HG02571 (cell line): ENCODE measurements around the gene OR10H1.
"Not testable (repeated sequence)": the region's sequence is repeated elsewhere in the genome, so short reads cannot be mapped to it uniquely, and the experiment has no call there.

Experiments
- ATAC-seq: cut with Tn5 transposase; IDR thresholded peaks from one replicate; pipeline ENCODE4 v1.9.1; 2021; ENCODE audit warnings: mild to moderate bottlenecking, moderate library complexity; ENCODE audit not compliant: unreplicated experiment

Gene OR10H1

DNA sequence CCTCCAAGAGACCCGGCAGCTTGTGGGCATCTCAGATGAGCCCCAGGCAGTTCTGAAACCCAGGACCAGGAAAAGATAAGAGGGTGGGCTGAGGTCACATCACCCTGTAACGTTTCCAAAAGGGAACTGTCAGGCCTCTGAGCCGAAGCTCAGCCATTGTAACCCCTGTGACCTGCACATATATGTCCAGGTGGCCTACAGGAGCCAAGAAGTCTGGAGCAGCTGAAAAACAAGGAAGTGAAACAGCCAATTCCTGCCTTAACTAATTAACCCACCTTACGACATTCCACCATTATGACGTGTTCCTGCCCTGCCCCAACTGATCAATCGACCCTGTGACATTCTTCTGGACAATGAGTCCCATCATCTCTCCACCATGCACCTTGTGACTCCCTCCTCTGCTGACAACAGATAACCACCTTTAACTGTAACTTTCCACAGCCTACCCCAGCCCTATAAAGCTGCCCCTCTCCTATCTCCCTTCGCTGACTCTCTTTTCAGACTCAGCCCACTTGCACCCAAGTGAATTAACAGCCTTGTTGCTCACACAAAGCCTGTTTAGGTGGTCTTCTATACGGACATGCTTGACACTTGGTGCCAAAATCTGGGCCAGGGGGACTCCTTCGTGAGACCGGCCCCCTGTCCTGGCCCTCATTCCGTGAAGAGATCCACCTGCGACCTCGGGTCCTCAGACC lies 13.3 kb upstream of the OR10H1 start:
- ATAC-seq, result not testable (repeated sequence)

DNA sequence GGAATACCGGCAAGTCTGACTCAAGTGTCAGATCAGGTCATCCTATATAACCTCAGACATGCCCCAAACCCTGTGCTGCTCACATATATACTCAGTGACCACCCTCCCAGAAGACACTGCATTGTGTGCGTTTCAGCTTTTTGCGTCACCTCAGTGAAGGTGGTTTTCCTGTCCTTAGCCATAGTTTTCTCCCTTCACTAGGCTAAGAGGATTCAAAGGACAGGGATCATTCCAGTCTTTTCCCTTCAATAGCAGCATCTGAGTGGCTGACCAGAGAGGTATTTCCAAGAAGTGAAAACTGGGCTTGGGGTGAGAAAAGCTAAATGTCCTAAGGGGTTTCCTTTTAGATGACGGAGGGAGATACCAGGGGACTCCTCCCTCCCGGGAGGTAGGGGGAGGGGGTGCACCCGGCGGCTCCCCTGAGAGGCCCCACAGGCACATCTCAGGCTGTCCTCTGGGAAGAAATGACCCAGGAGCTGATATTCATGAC lies 12.7 kb upstream of the OR10H1 start:
- ATAC-seq, result no peak

DNA sequence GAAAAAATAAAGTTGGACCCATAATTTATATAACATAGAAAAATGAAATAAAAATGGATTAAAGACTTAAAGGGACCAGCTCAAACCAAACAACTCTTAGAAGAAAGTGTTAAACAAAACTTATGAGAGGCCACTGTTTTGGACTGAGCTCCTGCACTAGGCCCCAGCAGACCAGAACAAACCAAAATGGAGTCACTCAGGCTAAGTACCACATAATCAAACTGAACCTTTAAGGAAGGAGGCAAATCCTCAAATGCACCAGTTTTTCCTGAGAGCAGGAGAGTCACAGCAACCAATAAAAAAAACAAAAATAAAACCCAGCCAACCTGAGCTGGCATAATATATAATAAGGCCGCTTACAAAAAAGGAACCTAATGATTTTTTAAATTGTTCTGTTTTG lies 10.3 kb upstream of the OR10H1 start:
- ATAC-seq, result no peak

DNA sequence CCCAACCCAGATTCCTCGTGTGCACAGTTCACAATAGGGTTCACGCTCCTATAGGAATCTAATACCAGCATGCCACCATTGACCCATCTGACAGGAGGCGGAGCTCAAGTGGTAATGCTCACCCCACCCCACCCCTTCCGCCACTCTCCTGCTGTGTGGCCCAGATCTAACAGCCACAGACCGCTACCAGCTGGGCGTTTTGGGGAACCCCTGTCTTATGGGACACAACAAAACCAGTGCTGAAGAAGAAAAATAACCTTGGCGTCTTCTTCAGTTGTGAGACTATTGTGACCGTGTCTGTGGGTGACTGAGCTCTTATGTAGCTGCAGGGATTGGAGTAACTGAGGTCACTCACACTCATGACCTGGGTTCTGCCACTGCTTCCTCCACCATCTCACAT lies 5.2 kb upstream of the OR10H1 start:
- ATAC-seq, result no peak

DNA sequence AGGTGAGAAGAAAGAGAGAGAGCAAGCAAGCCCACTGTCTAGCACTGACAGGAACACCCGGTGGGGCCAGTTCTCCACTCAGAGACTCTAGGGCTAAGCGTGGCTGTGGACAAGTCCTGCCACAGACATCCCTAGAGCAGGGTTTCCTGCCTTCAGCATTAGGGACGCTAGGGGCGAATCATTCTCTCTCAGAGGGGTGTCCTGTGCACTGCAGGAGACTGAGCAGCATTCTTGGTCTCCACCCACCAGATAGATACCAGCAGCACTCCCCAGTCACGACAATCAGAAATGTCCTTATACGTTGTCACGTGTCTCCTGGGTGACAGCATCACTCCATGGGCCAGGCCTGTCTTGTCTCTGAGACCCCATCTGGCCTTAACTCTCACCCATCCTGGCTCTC lies 1.5 kb downstream of the OR10H1 start:
- no peak for ATAC-seq

DNA sequence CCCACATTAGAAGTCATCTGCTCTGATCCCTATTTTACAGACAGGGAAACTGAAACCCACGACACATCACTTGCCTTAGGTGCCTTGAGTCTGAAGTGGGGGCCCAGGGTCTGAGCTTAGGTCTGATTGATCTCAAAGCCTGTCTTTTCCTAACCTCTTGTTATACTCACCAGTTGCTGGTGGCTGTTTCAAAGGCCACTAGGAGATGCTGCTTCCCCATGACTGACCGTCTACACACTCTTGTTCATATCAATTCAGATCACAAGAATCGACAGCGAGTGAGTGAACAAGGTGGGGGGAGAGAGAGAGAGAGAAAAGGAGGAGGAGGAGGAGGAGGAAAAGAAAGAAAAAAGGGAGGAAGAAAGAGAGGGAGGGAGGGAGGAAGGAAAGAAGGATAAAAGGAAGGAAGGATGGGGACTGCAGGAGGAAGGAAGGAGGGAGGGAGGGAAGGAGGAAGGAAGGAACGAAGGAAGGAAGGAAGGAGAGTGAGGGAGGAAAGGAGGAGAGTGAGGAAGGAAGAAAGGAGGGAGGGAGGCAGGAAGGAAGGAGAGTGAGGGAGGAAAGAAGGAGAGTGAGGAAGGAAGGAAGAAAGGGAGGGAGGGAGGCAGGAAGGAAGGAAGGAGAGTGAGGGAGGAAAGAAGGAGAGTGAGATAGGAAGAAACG lies 3.3 kb downstream of the OR10H1 start:
- ATAC-seq, result no peak

DNA sequence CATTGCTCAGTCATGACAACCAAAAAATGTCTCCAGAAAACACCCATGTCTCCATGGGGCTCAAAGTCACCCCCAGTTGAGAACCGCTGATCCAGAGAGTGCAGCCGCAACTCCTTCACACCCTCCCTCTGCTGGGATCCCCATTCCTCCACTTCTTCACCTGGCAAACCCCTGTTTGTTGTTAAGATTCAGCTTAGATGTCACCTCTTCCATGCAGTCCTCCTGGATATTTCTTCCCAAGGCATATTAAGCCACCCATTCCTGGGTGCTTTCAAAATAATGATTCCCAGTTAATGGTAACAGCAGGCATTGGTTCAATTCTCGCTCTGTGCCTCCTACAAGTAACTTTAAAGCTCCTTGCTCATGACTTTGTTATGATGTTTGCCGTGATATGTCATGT lies 4.0 kb downstream of the OR10H1 start:
- ATAC-seq, result no peak

DNA sequence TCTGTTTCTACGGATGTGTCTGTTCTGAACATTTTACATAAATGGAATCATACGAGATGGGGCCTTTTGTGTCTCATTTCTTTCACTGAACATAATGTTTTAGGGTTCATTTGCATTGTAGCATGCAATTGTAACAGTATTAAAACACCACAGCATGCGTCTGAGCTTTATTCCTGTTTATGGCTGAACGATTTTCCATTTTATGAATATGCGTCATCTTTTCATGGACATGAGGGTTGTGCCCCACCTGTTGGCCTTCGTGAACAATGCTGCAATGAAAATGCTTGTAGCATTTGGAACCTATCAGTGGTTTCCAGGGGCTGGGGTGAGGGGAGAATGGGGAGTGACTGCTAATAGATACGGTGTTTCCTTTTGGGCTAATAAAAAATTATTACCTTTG lies 5.1 kb downstream of the OR10H1 start:
- no peak for ATAC-seq

DNA sequence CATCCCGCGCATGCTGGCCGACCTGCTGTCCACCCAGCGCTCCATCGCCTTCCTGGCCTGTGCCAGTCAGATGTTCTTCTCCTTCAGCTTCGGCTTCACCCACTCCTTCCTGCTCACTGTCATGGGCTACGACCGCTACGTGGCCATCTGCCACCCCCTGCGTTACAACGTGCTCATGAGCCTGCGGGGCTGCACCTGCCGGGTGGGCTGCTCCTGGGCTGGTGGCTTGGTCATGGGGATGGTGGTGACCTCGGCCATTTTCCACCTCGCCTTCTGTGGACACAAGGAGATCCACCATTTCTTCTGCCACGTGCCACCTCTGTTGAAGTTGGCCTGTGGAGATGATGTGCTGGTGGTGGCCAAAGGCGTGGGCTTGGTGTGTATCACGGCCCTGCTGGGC lies 21.2 kb downstream of the OR10H1 start:
- not testable (repeated sequence) for ATAC-seq

DNA sequence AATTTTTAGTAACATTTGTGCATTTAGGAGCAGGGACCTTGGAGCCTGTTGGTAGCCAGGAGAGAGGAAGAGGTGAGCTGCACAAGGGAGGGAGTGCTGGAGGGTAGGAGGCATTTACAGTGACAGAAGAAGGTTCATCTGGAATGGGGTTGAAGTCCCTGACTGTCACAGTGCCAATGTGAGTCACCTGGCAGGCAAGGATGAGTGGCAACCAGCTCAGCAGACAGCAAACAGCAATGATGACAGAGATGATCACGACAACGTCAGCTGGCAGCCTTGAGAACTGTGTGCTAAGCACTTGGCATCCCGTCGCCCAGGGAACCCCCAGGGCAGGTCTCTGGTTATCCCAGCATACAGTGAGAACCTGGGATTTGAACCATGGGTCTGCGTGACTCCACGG lies 25.4 kb downstream of the OR10H1 start:
- no peak for ATAC-seq

DNA sequence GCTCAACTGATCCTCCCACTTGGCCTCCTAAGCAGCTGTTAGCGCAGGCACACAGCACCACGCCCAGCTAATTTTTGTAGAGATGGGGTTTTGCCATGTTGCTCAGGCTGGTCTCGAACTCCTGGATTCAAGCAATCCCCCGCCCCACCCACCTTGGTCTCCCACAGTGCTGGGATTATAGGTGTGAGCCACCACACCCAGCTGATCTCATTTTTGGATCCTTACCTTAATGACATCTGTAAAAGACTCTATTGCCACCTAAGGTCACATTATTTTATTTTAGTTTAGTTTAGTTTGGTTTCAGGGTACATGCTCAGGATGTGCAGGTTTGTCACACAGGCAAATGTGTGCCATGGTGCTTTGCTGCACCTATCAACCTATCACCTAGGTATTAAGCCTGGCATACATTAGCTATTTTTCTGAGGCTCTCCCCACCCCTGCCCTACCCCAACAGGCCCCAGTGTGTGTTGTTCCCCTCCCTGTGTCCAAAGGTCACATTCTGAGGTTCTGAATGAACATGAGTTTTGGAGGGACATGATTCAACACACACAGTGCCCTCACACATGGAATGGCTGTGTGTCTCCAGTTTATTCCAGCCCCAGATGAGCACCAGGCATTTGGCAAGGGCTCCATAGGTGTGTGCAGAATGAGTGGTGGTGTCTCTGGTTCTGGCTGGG lies 26.7 kb downstream of the OR10H1 start:
- no peak for ATAC-seq

DNA sequence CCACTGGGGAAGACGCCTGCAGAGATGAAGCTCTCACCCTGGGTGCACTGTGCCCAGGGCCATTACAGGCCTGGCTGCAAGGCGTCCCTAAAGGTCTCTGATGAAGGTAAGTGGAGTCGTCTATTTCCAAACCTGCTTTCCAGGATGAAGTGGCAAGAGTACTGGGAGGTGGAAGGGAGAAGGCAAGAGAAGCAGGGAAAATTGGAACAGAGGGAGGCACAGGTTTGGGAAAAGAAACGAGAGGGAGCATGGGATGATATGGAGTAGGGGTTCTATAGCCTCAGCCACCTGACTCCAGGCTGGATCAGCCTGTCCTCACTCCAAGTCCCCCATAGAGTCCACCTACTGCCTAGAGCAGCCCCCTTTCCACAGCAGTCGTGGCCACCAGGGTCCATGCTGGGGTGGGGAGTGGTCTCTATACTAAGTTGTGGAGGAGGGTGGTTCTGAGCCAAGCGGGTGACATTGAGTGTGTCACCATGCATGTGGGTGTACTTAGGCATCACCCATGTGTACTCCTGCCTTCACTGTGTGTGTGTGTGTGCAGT lies 27.8 kb downstream of the OR10H1 start, which contains the start of gene OR10H5:
Gene OR10H5, plus strand, starts transcription at position 51 of the 545 bp plus-strand sequence. CDS start 6,388 bp downstream, outside the sequence.
- no peak for ATAC-seq

DNA sequence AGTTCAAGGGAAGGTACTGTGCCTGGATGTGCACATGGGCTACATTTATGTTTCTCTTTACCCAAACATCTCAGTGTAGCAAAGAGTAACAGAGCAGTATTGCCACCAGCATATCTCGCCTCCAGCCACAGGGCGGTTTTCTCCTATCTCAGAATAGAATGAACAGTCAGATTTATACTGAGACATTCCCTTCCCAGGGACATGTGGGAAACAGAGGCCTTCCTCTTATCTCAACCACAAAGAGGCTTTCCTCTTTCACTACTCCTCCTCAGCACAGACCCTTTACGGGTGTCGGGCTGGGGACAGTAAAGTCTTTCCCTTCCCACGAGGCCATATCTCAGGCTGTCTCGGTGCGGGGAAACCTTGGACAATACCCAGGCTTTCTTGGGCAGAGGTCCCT lies 32.6 kb downstream of the OR10H1 start:
- not testable (repeated sequence) for ATAC-seq

DNA sequence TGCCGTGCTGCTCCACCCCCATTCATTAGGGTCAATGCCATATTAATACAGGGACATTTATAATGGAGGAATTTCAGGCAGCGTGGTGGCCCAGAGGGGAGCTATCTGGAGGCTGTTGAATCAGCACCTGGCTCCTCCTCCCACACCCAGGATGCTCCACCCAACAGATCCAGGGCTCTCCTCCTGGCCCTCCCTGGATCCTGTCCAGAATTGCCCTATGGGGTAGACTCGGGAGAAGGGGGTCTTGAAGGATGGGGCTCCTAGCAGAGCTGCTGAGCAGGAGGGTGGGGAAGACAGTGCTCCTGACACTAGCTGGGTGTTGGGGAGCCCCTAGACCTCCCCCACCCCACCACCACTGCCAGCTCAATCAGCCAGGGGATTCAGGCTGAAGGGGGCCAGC lies 33.3 kb downstream of the OR10H1 start:
- ATAC-seq, result no peak

DNA sequence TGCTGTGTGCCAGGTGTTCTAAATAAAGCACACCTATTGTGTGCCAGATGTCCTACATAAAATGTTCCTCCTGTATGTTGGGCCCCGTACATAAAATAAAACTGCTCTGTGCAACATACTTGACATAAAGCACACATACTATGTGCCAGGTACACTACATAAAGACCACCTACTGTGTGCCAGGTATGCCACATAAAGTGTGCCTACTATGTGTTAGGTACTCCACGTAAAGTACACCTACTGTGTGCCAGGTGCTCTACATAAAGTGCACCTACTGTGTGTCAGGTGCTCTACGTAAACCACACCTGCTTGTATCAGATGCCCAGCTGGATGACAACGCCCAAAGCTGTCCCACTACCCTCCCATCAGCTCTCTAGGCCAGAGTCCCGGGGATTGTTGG lies 33.8 kb downstream of the OR10H1 start:
- ATAC-seq, result no peak

DNA sequence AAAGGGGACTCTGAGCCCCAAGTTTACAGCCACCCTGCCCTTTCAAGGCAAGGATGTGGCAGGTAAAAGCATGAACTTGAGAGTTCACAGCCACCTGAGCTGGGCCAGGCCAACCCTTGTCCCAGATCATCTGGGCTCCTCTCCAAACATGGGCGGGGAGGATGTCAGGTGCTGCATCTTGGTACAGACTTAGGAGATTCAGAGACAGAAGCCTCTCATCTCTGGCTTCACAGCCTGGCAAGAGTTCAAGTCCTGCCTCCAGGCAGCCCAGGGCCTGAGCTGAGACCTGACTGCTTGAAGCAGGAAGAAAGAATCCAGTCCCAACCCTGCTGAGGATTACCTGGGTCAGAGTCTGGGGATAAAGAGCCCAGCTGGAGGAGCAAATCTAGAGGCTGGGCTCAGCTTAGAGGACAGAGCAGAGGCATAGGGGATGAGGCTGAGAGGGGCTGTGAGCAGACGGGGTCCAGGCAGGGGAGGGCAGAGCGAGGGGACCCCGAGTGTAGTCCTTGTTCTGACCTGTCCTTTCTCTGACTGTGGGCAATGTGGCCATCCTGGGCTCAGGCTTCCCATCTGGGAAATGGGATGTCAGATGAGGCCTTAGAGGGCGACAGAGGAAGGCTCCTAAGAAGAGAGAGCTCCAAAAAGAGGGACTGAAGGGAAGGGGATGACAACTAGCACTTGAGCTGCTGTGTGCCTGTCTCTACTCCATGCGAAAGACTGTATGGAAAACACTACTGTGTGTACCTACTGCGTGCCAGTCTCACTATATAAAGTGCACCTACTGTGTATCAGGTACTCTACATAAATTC lies 34.6 kb downstream of the OR10H1 start:
- ATAC-seq, result no peak

DNA sequence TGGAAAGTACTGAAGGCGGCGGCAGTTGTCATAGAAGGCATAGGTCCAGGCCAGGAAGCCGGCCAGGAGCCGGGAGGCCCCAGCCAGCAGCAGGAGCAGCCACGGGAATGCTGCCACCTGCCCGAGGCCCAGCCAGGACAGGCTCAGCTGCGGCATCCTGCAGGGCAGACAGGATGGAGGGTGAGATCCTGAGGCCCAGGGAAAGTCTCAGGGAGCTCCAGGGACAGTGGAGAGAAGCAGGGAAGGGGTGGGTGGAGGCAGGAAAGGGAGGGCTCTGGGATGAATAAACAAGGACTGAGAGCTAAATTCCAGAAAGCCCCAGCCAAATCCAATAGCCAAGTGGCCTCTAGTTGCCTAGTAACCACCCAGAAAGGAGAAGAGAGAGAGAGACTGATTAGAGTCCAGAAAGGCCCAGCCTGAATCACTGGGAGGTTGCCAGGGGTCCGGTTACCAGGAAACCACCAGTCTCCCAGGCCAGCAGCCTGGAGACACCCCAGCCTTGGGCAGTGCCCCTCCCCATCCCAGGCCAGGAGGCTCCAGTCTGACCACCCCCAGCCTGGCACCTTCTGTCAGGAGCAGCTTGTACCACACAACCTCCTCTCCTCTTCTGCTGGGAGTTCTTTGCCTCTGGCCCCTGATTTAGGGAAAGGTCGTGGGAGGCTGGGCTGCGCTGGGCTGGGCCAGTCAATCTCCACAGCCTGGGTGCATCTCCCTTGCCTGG lies 35.5 kb downstream of the OR10H1 start:
- no peak for ATAC-seq

DNA sequence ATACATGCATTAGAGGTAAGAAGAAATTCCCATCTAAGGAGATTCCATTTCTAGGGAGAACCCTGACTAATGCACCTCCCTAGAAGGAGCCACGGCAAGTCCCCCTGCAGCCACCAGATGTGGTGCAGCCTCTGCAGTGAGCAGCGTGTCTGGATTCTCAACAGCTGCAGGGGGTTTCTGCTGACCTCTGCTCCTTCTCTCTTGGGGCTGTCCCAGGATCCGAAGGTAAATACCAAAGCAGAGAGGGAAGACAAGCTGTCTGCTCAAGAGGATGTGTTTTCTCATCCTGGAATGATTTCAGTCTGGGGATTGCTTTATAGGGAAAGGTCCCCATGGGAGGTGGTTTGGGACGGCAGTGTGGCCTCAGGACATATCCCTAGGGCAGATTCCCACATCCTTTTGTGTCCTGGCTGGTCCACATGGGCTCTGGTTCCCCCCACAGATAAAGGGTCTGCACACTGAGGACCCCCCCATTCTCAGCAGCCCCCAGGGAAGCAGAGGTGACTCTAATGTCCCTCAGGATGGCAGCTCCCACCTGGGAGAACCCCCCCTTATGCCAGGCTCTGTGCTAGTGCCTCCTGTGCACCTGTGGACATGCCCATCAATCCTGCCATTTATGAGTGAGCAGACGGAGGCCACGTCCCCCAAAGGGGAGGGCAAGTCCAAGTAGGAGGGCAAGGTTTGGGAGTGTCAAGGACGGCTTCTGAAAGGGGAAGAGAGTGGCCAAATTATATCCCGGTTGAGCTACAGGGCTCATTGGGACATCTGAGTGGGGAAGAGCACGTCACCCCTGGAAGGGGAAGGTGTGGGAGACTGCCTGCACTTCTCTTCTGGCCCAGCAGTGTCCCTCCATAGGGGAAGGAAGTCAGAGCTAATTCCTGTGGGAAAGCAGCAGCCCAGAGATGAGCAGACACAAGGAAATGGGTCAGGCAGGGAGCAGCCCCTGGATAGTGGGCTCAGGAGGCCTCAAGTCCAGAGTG lies 38.2 kb downstream of the OR10H1 start:
- ATAC-seq, result no peak

DNA sequence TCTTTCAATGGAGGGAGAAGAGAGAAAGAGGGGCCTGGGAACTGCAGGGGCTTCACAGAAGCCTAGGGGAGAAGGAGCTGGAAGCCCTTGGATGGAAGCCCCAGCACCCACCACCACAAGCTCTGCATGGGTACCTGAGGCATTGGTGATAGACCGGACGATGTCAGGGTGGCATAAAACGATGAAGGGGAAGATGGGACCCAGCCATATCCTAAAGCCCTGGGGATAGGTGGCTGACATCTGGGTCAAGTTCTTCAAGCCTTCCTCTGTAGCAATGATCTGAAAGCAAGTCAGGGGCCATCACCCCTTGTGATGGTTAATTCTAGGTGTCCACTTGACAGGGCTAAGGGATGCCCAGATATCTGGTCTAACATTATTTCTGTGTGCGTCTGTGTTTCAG lies 39.2 kb downstream of the OR10H1 start:
- no peak for ATAC-seq
